ENCODE measurements around the gene PDZD7. TPM values are rescaled to one million over a fixed set of nuclear protein-coding genes. Genes with fewer than 3 reads are reported as not detected.

PDZD7 gene
- total and polyA plus RNA-seq, 2 of the 8 experiments (the other 6 are each of a cell fraction or from before 2014, with no cell fraction given) = 0.88 to 1.6 TPM

DNA sequence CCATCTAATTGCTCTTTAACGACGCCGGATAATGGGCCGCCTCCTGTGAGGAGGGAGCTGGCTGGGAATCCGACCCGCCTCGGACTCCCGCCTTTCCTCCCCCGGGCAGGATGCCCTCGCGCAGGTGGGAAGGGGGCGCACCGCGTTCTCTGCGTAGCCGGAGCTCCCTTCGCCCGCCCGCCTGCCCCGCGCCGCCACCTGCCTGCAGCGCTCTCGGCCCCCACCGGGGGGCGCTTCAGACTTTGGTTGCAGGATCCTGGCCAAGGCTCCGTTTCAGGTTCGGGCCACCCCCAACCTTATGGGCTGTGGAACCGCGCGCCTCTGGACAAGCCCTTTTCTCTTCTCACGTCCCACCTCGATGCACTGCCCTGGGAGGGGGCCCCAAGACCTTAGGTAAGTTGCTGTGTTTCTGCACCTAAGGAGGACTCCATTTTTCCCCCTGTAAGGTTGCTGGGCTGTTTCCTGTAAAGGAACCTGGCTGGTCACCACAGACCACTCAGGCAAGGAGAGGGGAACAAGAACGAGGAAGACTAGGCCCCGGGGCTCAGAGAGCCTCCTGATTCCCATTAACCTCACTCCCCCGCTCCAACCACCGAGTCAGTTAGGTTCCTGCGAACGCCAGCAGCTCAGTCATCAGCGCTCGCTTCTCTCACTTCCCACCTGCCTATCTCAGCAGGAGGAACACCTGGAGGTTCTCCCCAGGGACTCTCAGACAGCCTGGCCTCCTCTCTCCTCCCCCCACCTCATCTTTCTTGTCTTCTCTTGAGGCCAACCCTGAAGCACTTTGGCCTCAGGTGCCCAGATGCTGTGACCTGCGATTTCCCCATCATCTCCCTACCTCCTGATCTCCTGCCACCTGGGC, 19.5 kb upstream of the PDZD7 start (continued):
- peak; percentile 64 to 74 for TF ChIP-seq RAD21 (IDR thresholded peaks at IDR 0.05 in 1 of 2, conservative IDR thresholded peaks at IDR 0.05 in 1 of 2; ENCODE audit: low read depth in 2 of 2, low read length in 2 of 2)
- TF ChIP-seq, protein P1, sequence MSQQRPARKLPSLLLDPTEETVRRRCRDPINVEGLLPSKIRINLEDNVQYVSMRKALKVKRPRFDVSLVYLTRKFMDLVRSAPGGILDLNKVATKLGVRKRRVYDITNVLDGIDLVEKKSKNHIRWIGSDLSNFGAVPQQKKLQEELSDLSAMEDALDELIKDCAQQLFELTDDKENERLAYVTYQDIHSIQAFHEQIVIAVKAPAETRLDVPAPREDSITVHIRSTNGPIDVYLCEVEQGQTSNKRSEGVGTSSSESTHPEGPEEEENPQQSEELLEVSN (IDR thresholded peaks at IDR 0.05) = peak; percentile 93
- TF ChIP-seq TEAD4 (IDR thresholded peaks at IDR 0.05; ENCODE audit: low read depth, low read length) = no peak
- TF ChIP-seq HDAC2 (IDR thresholded peaks at IDR 0.05; ENCODE audit: borderline replicate concordance in 1 of 2, low read depth in 2 of 2, low read length in 2 of 2) = no peak
- TF ChIP-seq SIN3A (conservative IDR thresholded peaks at IDR 0.05 in 1 of 2, IDR thresholded peaks at IDR 0.05 in 1 of 2; ENCODE audit: low read depth in 1 of 2, low read length in 2 of 2) = no peak
- 0 out of 2 replicates have a peak, but pooled peaks have one; percentile 3 for TF ChIP-seq EGR1 (IDR thresholded peaks at IDR 0.05; ENCODE audit: borderline replicate concordance, low read depth, low read length)
- no peak for TF ChIP-seq RNF2 (IDR thresholded peaks at IDR 0.05; ENCODE audit: borderline replicate concordance, low read depth, low read length, missing control alignments, poor library complexity, severe bottlenecking)
- no peak for TF ChIP-seq JUN (IDR thresholded peaks at IDR 0.05; ENCODE audit: low read depth, low read length)

All from H1 (cell line).